Fibroblast of lung (primary cell): ENCODE results near the gene IL22RA2.

ENCODE experiments used
- EZH2 ChIP-seq: IDR thresholded peaks from 2 replicates; pipeline ENCODE4 v1.5.1; 2012; ENCODE audit warnings: low read length, control low read depth, mild to moderate bottlenecking; ENCODE audit errors: missing control alignments
- TF ChIP-seq, protein P1 (sequence below), 2 donors: IDR thresholded peaks in 1 of 2; conservative IDR thresholded peaks in 1 of 2; 1 replicate in 1 of 2; 2 replicates in 1 of 2; pipeline ENCODE4 v1.5.1; 2011 to 2012; ENCODE audit warnings: low read length in 2 of 2, control low read depth in 1 of 2, inconsistent platforms in 1 of 2, low read depth in 1 of 2, mild to moderate bottlenecking in 1 of 2

GRCh38 chr6:137182654-137183073, 9.2 kb upstream of the IL22RA2 start:
- no peak for TF ChIP-seq EZH2
- TF ChIP-seq, protein P1, sequence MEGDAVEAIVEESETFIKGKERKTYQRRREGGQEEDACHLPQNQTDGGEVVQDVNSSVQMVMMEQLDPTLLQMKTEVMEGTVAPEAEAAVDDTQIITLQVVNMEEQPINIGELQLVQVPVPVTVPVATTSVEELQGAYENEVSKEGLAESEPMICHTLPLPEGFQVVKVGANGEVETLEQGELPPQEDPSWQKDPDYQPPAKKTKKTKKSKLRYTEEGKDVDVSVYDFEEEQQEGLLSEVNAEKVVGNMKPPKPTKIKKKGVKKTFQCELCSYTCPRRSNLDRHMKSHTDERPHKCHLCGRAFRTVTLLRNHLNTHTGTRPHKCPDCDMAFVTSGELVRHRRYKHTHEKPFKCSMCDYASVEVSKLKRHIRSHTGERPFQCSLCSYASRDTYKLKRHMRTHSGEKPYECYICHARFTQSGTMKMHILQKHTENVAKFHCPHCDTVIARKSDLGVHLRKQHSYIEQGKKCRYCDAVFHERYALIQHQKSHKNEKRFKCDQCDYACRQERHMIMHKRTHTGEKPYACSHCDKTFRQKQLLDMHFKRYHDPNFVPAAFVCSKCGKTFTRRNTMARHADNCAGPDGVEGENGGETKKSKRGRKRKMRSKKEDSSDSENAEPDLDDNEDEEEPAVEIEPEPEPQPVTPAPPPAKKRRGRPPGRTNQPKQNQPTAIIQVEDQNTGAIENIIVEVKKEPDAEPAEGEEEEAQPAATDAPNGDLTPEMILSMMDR (conservative IDR thresholded peaks at IDR 0.05 in 1 of 2, IDR thresholded peaks at IDR 0.05 in 1 of 2; ENCODE audit: low read depth in 1 of 2, low read length in 2 of 2): no peak
